Left forelimb (tissue), 1 donor: ENCODE measurements around the gene NR4A2.

Experiments used
- DNase-seq: peaks from one replicate; pipeline ENCODE4 v3.0.0-alpha.2; 2018; ENCODE audit warnings: low spot score

NR4A2 gene

DNA sequence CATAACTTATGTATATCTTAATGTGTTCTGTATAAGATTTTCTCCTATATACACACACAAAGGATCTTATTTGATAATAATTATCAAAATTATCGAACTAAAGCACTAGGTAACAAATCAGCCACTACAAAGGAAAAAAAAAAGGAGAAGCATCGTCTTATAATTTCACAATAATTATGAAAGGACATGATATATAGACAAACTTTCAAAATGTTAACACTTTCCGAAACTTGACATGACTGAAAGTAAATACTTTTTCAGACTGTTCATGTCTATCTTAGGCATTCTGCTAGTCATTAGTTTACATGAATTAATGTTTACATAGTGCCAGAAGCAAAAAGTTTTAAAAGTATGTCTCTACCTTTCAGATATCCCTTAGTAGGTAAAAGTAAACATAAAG, 7.3 kb upstream of the NR4A2 start:
- DNase-seq = no peak

DNA sequence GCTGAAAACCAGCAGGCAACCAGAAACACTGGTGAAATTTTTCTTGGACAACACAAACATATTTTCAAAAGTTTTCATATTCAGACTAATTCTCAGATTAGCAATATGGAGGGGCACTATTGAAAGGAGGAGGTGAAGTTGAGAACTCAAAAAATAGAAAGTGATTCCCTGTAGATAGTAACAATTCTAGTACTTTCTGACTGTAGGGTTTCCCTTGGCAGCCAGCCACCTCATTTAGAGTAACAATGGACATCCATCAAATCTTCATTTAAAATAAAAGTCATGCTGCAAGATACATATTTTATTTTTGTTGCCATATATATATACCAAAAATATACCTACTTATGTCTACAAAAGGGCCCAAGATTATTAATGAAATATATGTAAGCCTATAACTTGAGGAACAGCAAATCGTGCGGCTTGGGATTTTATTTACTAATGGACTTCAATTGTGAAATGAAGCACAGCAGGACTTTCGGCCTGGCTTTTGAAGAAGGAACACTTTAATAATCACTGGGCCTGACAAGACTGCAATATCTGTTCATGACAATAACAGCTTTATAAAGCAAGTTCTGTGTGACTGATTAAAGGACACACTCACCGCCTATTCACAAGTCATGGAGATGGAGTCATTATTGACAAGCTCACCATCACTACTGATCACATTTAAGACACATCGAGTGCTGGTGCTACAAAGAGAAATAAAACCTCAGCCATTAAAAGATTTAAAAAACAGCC, 6.8 kb upstream of the NR4A2 start:
- no peak for DNase-seq

DNA sequence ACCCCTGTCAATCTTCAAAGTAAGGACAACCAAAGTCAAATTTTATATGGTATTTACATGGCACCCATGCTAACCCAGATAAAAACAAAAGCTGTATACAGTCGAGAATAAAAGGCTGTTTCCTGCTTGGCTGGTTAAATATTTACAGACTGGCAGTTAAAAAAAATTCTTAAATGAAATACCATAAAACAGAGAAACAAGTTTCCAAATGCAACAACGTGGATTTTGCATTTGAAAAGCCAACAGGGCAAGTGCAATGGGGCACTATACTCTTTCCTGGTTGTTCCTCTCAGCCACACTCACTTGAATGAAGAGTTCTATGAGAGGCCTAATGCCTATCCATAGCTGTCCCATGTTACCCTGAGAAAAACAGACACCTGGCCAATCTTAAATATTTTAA, 6.1 kb upstream of the NR4A2 start:
- DNase-seq = no peak

DNA sequence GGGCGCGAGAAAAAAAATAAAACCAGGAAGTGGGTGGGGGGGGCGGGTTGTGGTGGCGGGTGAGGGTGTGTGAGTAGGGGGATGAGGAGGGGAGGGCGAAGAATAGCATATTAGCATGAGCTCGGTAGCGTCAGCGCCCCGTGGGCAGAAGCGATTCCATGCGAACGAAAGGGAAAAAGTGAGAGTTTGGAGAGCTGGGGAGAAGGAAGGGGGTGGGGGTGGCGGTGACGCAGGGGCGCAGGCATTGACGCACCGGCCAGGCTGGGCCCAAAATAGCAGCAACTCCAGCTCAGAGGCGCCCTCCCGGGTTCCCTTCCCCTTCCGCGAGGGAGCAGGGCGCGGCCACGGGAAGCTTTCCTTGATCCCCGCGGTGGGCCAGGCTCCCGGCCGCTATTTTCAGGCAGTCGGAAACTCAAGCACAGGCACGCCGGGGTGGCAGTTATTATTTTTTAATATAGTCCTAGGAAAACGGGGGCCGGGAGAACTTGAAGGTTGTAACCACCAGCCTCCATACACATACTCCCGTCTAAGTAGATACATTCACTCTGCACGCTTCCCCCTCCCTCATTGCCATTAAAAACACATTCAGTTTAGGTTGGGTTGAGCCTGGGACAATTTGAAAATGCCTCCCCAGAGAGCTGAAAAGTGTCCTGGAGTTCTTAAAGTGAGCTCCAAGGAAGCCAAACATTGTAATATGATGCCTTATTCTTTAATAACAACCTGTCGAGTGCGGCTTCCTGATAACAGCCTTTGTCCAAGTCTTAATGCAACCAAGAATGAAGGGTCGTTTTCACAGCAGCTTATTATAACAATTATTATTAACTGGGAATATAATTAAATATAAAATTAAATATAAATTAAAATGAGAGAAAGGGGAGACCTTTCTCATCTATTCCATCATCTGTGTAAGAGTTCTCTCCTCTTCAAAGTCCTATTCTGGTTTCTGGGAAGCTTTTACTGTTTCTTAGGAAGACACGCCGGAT, 2.3 kb upstream of the NR4A2 start:
- DNase-seq = peak; percentile 93

DNA sequence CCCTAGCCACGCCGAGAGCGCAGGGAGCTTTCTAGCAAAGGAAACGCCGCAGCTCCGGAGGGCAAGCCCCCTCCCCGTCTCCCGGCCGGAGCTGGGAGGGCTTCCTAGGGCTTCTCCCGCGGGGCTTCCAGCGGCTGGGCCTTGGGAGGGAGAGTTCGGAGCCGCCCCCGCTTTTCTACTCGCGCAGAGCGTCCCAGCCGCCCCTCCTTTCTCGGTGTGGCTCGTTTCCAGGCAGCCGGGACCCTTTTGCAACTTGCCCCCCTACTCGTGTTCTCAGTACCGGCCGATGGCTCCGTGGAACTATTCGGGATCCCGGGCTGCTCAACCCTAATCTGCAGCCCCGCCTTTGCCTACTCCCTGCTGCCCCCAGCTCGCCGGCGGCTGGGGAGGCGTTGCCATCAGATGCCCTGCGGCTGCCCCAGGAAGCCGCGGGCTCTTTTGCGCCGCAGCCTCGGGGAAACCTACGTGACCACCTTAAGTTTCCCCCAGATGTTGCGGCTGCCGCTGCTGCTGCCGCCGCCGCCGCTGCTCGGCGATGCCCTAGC, 1.5 kb upstream of the NR4A2 start:
- DNase-seq = no peak

DNA sequence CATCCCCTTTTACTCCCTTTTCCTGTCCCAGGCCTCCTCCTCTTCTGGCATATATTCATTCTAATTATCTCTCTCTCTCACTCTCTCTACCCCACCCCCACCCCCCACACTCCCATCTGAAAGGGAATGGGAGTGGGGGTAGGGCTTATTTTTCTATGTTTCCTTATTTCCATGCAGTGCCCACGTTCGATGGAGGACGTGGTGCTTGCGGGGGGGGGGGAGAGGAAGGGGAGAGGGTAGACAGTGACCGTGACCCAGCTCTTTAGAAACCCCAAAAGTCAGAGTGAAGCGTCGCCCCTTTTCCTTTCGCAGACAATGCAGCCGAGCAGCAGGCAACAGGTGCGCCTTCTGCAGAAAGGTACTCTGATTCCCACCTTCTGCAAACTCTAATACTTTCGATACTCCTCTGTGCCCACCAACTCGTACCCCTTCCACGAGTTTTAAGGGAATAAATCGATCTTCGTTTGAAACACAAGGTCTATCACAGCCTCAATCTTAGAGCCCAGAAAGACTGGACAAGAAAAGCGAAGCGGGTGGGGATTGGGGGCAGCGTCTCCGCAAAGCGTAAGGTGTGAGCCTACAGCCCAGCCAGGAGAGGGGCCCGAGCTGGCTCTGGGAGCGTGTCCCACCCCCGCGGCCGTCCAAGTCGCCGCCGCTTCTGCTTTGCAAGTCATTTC, 891 bp upstream of the NR4A2 start:
- no peak for DNase-seq

GRCh38 chr2:156332284-156332533, 312 bp downstream of the NR4A2 start:
- no peak for DNase-seq

- DNase-seq = peak; percentile 72
These were observed 793 bp downstream of the NR4A2 start for GRCh38 chr2:156331572-156332283.

GRCh38 chr2:156329927-156330726, 2.4 kb downstream of the NR4A2 start:
- no peak for DNase-seq

DNA sequence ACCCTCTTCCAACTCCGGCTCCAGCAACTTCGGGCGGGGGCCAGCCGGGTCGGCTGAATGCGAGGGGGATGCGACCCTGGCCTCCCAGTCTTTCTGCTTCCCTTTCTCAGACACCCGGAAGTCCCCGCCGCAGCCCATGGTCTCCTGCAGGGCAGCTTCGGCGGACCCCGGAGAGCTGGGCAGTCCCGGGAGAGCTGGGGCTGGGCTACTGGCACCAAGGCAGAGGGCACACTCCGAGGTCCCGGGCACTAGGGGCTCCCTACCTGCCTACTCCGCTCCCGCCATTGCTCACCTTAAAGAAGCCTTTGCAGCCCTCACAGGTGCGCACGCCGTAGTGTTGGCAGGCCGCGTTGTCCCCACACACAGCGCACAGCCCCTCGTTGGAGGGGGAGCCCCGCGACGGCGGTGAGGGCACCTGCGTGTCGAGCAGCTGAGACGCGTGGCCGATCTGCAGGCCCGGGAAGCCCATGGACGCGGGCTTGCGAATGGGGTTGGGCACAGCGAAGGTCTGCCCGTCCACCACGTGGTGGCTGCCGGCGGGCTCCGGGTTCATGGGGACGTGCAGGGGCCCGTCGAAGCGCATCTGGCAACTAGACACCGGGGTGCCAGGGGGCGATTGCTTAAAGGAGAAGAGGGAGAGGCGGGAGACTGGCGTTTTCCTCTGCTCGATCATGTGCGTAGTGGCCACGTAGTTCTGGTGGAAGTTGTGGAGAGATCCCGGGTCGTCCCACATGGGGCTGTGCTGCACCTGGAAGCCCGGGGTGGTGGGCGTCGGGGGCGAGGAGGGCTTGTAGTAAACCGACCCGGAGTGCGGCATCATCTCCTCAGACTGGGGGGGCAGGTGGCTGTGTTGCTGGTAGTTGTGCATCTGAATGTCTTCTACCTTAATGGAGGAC, 3.2 kb downstream of the NR4A2 start:
- no peak for DNase-seq

DNA sequence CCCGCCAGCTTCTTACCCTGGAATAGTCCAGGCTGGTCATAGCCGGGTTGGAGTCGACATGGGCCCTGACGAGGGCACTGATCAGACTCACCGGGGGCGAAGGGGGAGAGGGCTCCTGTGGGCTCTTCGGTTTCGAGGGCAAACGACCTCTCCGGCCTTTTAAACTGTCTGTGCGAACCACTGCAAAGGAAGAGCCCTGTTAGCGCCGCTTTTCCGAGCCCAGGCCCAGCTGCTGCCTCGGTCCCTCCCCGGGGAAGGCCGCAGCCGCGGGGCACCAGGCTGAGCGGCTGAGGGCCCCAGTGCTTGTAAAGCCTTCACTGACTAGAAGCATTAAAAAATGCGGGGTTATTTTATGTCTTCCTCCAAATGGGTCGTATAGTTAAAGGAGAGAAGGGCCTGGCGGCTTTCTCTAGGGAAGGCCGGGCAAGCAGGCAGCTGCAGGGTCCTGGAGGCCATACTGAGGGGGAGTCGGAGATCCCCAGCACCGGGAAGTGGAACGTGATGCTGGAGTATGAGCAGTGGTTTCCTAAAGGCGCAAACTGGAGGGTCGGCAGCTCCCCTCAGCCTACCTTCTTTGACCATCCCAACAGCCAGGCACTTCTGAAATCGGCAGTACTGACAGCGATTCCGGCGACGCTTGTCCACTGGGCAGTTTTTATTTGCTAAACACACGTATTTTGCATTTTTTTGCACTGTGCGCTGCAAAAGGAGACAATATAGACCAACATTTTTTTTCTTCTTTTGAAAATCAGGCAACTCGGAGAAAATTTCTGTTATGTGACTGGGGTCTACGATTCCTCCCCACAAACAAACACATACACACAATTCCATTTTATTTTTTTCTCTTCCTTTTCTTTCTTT, 4.5 kb downstream of the NR4A2 start:
- no peak for DNase-seq

- no peak for DNase-seq
These were observed 5.9 kb downstream of the NR4A2 start for GRCh38 chr2:156326526-156327095.

GRCh38 chr2:156325688-156326525, 6.6 kb downstream of the NR4A2 start:
- no peak for DNase-seq

DNA sequence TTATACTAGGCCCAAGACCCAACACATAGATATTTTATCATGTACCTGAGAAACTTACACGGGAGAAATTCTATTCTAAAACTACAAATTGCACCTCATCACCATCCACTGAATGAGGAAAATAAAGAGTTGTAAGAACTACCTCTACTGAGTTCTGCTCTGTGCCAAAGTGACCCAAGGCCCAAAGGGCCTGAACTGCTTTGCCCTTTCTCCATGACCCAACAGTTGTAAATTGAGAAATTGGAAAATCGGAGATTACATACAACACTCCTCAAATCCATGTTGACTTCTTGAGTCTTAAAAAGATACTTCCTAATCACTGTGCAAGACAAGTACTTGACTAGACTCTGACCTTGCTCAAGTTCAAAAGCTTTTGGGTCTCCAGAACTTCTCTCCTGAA, 8.8 kb downstream of the NR4A2 start:
- no peak for DNase-seq

- DNase-seq = no peak
These were observed 9.8 kb downstream of the NR4A2 start for GRCh38 chr2:156322686-156323231.

- DNase-seq = no peak
These were observed 10.4 kb downstream of the NR4A2 start for GRCh38 chr2:156322051-156322685.
